HG02571 (cell line): ENCODE results near the gene PRUNE2.
"Not testable (repeated sequence)": the region's sequence is repeated elsewhere in the genome, so short reads cannot be mapped to it uniquely, and the experiment has no call there.

ENCODE experiments used
- ATAC-seq: cut with Tn5 transposase; IDR thresholded peaks from one replicate; pipeline ENCODE4 v1.9.1; 2021; ENCODE audit warnings: mild to moderate bottlenecking, moderate library complexity; ENCODE audit not compliant: unreplicated experiment

Gene PRUNE2

GRCh38 chr9:76868897-76869296 lies 37.0 kb downstream of the PRUNE2 start:
- no peak for ATAC-seq

GRCh38 chr9:76866689-76867088 lies 39.2 kb downstream of the PRUNE2 start:
- ATAC-seq = no peak

DNA sequence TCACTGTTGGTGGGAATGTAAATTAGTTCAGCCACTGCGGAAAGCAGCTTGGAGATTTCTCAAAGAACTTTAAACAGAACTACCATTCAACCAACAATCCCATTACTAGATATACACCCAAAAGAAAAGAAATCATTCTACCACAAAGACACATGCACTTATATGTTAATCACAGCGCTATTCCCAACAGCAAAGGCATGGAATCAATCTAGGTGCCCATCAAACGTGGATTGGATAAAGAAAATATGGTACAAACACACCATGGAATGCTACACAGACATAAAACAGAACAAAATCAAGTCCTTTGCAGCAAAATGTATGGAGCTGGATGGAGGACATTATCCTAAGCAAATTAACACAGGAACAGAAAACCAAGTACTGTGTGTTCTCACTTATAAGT lies 42.1 kb downstream of the PRUNE2 start:
- ATAC-seq = no peak

DNA sequence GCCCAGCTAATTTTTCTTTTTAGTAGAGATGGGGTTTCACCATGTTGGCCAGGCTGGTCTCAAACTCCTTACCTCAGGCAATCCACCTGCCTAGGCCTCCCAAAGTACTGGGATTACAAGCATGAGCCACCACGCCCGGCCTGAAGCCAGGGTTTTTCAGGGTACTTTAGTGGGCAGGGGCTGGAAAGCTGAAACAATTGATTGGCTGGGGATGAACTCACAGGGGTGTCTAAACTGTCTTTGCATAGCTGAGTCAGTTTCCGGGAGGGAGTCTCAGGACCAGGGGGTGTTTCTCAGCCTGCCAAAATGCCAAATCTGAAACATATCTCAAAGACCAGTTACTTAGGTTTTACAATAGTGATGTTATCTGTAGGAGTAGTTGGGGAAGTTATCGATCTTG lies 46.1 kb downstream of the PRUNE2 start:
- no peak for ATAC-seq

GRCh38 chr9:76858248-76858647 lies 47.7 kb downstream of the PRUNE2 start:
- not testable (repeated sequence) for ATAC-seq

DNA sequence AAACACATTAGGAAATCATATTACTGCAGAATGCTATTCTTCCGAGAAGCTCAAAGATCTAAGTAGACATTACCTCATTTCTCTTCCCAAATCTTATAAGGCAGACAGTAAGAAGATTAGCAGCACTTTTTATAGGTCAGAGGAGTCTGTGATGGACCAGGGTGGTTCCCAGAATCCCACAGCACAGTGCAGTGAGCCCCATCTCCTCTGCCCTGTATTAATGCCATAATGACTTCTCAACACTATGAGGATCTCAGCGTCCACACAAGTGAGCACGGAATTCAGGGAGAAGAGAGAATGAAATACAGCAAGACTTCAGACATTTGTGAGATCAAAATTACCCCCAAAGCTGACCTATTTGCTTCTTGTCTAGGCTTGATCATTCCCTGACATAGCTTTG lies 49.9 kb downstream of the PRUNE2 start:
- ATAC-seq = no peak

GRCh38 chr9:76855015-76855414 lies 50.9 kb downstream of the PRUNE2 start:
- no peak for ATAC-seq

DNA sequence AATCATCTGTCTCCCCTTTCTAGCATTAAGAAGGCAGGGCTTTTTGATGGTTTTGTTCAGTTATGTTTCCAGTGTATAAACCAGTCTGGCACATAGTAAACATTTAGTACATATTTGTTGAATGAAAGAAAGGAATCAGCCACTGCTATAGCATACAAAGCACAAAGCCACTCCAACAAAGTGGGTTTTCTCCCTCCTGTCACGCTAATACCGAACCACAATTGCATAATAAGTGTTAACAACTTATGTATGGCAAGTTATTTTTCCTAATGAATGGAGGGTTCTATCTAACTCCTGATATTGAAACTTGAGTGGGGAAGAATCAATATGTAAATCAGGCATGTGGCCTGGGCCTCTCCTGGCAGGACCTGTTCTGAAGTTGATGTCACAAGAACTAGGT lies 53.9 kb downstream of the PRUNE2 start:
- no peak for ATAC-seq

DNA sequence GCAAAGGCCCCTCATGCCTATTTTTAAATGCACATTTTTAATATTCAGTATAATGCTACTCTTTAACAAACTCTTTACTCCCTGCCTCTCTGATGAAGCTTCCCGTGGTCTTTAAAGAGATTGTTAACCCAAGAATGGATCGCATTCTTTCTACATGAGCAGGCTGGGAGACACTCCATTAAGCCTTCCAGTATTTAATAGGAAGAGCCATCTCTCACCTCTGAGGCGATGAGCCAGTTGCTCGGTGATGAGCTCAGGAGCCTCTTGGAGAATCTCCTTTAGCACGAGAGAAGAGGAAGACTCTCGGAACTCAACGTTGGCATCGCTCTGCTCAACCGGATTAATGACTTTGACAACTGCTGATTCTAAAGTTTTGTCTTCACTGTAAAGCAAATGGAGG lies 59.6 kb downstream of the PRUNE2 start:
- no peak for ATAC-seq

DNA sequence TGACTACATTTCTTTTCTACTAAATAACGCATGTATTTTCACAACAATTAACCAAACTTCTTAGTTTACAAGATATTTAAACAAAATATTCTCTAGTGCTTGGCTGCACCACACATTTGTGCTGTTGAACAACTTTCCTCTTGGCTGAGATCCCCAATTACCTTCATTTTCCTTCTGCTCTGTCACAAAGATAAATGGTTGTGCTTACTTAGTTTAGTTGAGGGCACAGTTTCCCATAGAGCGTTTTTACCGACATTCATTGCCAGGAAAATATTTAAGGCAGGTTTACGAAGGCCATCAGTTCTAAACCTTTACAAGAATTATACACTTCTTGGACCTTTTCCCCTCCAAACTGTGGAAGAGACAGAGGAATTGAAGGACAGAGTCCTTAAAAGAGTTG lies 60.7 kb downstream of the PRUNE2 start:
- no peak for ATAC-seq

GRCh38 chr9:76835571-76836283 lies 70.2 kb downstream of the PRUNE2 start:
- no peak for ATAC-seq

- ATAC-seq = no peak
These were observed 77.5 kb downstream of the PRUNE2 start for GRCh38 chr9:76828447-76828846.

- no peak for ATAC-seq
These were observed 78.4 kb downstream of the PRUNE2 start for GRCh38 chr9:76827296-76828080.

DNA sequence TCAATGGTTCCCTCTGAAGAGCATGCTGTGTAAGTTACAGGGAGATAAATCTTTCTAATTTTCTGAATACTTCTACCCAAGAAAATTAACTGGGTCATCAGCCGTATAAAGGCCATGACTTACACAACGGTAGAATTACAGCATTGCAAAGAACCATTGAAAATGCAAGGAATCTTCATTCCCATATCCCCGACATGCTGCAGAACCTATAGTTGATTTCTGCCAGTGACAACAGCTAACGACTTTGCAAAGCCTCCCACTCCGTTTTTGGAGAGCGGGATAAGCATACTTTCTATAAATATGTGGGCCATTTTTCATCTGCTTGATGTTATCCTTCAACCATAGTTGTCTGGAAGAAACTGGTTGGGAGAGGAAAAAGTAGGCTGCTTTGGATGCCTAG lies 85.5 kb downstream of the PRUNE2 start:
- no peak for ATAC-seq

DNA sequence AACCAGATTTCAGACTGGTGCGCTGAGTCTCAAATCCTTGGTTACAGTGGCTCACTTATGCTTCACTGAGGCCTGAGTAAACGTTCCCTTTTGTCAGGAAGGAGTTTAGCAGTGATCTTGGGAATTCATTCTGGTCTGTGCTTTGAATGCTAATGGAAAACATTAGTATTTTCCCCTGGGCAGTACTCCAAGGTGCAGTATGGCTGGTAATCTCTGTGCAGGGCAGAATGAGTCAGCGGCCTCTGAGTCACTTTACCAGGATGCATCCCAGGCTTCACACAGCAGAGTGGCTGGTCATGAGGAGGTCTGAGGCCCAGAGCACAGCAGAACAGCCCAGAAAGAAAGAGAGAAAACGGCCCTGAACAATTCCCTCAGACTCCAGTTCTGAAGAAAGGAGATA lies 87.6 kb downstream of the PRUNE2 start:
- ATAC-seq = no peak

GRCh38 chr9:76817489-76817888 lies 88.4 kb downstream of the PRUNE2 start:
- no peak for ATAC-seq

- ATAC-seq = no peak
These were observed 93.3 kb downstream of the PRUNE2 start for GRCh38 chr9:76812591-76812990.

DNA sequence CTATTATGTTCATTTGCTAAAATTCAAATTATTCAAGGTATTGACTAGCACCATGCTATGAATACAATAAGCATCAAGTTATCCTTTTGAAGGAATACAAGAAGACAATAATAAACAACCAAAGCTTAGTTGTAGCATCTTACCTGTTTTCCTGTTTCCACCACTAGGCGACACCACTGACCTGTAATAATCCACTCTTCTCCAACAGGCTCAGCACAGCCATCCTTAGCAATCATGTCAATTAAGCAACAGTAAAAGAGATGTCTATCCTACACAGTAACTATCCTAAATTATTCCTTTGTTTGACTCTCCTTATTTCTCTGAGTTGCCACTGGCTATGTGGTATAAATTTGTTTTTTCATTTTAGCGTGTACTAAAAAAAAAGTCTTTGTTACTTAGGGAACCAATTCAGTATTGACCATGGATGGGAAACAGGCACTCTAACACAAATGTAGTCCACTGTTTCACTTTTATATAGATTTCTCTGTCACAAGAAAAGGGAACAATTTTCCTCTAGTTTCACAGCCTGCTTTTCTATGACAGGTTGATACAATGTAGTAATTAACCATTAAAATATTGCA lies 95.4 kb downstream of the PRUNE2 start:
- ATAC-seq = no peak

GRCh38 chr9:76808636-76809035 lies 97.3 kb downstream of the PRUNE2 start:
- ATAC-seq = no peak

DNA sequence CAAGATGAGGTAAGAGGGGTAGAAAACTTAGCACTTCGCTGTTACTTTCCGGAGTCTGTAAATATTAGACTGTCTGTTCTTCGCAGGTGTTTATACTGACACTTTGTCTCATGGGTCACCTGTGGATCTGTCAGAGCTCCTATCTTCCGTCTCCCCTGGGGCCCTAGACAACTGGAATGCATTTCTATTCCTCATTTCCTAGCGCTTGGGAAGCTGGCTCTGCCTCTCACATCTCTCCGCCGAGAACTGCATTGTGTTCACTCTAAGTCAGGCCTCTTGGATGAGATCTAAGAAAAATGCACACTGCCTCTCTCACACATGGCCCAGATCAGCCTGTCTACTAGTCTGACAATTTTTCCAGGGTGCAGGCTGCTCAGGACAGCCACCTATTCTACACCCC lies 102.2 kb downstream of the PRUNE2 start:
- no peak for ATAC-seq

GRCh38 chr9:76803083-76803482 lies 102.8 kb downstream of the PRUNE2 start:
- ATAC-seq = no peak

DNA sequence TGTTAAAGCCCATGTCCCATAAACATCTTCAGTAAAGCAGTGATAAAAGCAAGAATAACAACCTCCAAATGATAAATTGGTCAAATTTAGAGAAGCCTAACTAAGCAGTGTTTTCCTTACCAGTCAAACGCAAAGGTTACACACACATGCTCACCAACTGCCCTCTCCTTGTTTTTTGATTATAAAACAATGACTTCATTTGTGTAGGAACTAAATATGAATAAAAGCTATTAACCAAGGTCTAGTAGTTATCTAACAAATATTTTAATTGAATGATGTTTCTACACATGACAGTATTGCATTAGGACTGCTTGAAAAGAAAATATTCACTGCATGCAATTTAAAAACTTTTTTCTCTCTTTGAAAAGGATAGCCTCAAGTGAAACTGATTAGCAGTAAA lies 105.0 kb downstream of the PRUNE2 start:
- ATAC-seq = no peak
